Iris pigment epithelial cell (primary cell): ENCODE measurements around the gene PRSS12.
"Not testable (repeated sequence)": the region's sequence is repeated elsewhere in the genome, so short reads cannot be mapped to it uniquely, and the experiment has no call there.

ENCODE experiments used
- DNase-seq: peaks from one replicate; pipeline ENCODE4 v3.0.0-alpha.2; 2011; ENCODE audit warnings: low read depth

Gene PRSS12

GRCh38 chr4:118276580-118276979, 76.2 kb downstream of the PRSS12 start:
- DNase-seq = no peak

- DNase-seq = no peak
Measured at GRCh38 chr4:118273642-118274041, 79.2 kb downstream of the PRSS12 start.

DNA sequence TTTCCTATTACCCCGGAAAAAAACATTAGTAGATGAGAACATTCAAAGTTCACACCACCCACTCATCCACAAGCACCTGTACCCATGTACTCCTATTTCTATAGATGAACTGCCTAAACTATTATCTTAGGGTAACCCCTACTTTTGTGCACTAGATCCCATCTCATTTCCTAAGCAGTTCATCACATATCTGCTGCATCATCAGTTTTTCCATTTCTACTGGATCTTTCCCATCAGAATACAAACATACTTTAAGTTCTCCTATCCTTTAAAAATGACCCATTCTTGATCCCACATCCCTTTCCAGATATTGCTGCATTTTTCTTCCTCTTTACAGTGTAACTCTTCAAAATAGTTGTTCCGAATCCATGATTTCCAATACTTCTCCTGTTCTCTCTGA, 81.0 kb downstream of the PRSS12 start:
- DNase-seq = no peak

- DNase-seq = peak; percentile 65
Measured at GRCh38 chr4:118270492-118270891, 82.3 kb downstream of the PRSS12 start.

GRCh38 chr4:118268780-118269179, 84.0 kb downstream of the PRSS12 start:
- no peak for DNase-seq

DNA sequence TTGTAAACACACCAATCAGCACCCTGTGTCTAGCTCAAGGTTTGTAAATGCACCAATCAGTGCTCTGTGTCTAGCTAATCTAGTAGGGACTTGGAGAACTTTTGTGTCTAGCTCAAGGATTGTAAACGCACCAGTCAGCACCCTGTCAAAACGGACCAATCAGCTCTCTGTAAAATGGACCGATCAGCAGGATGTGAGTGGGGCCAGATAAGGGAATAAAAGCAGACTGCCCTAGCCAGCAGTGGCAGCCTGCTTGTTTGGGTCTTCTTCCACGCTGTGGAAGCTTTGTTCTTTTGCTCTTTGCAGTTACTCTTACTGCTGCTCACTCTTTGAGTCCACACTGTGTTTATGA, 86.7 kb downstream of the PRSS12 start:
- DNase-seq = not testable (repeated sequence)

GRCh38 chr4:118265312-118266144, 87.3 kb downstream of the PRSS12 start:
- peak; percentile 21 for DNase-seq

GRCh38 chr4:118264096-118264495, 88.7 kb downstream of the PRSS12 start:
- no peak for DNase-seq

DNA sequence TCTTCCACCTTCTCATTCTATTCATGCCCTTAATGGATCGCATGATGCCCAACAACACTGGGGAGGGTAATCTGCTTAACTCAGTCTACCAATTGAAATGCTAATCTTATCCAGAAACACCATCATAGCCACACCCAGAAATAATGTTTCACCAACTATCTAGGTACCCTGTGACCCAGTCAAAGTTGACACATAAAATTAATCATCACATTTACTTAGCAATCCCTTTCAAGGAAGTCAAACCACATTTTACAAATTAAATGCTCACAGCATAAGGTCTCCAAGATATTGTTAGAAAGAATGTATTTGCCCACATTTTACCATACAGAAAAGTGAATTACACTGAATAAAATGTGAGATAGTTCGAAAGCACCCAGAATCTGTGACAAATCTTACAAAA, 92.5 kb downstream of the PRSS12 start:
- DNase-seq = no peak

DNA sequence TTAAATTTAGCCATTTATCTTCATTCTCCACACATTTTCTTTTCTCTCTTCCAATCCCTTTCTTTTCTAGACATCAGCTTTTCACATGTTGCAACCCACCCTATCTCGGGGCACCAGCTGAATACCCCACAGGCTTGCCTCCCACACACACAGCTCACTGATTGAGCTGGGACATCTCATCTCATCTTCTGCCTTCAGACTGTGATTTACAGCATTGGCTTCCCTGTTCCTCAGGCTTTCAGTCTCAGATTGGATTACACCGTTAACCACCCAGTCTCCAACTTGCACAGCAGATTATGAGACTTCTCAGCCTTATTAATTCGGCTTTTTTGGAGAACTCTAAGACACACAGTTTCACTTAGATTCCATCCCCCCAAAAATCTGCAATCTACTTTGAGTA, 93.7 kb downstream of the PRSS12 start:
- no peak for DNase-seq

DNA sequence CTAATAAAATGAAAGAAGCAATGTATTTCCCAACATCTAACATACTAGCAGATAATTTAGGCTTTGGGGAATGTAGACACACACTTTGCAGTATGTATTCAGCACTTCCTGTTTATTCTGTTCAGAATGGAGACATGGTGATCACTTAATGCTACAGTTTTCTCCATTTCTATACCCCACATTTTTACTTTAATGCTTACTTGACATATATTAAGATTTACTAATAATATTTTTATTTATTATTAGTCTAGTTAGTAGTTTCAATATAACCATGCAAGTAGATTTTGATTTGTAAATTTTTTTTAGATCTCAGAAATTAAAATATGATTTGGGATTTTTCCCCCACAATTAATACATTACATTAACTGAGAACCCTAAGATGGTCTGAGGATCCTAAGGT, 98.4 kb downstream of the PRSS12 start:
- DNase-seq = peak; percentile 12

- no peak for DNase-seq
Measured at GRCh38 chr4:118249890-118250289, 102.9 kb downstream of the PRSS12 start.

GRCh38 chr4:118237531-118237930, 115.3 kb downstream of the PRSS12 start:
- DNase-seq = no peak

- no peak for DNase-seq
Measured at GRCh38 chr4:118235566-118236120, 117.2 kb downstream of the PRSS12 start.
